Astrocyte (in vitro differentiated cells and primary cell): ENCODE results near the gene METTL9. TPM values are rescaled to one million over a fixed set of nuclear protein-coding genes. Genes with fewer than 3 reads are reported as not detected.

ENCODE experiments used
- DNase-seq: peaks from one replicate; pipeline ENCODE4 v3.0.0-alpha.2; 2010; ENCODE audit warnings: low read depth
- FAIRE-seq: peaks from 2 replicates; lab custom pipeline; 2011; peaks lifted over from hg19 to GRCh38; lab: Jason Lieb, UNC
- H2AFZ ChIP-seq: 2 replicates; pipeline ENCODE4 v1.6.0; 2012; ENCODE audit warnings: low read depth, low read length, inconsistent platforms
- H3K27ac ChIP-seq: 2 replicates; pipeline ENCODE4 v1.5.1; 2011; ENCODE audit warnings: low read depth, low read length, inconsistent platforms
- H3K27me3 ChIP-seq: 2 replicates; pipeline ENCODE4 v1.6.0; 2011; ENCODE audit warnings: low read length, inconsistent platforms; ENCODE audit not compliant: insufficient read depth
- H3K36me3 ChIP-seq: 2 replicates; pipeline ENCODE4 v1.5.1; 2011; ENCODE audit warnings: low read length, inconsistent platforms; ENCODE audit not compliant: insufficient read depth
- H3K4me1 ChIP-seq: 2 replicates; pipeline ENCODE4 v1.5.1; 2011; ENCODE audit warnings: low read length, inconsistent platforms; ENCODE audit not compliant: insufficient read depth
- H3K4me2 ChIP-seq: 2 replicates; pipeline ENCODE4 v1.6.0; 2012; ENCODE audit warnings: low read length, inconsistent platforms
- H3K4me3 ChIP-seq: 2 replicates; pipeline ENCODE4 v1.5.1; 2011; ENCODE audit warnings: low read depth, mild to moderate bottlenecking, low read length, inconsistent platforms; ENCODE audit not compliant: insufficient read depth
- H3K79me2 ChIP-seq: 2 replicates; pipeline ENCODE4 v1.6.0; 2012; ENCODE audit warnings: mild to moderate bottlenecking, low read length, inconsistent platforms; ENCODE audit not compliant: insufficient read depth
- H3K9ac ChIP-seq: 2 replicates; pipeline ENCODE4 v1.6.0; 2012; ENCODE audit warnings: mild to moderate bottlenecking, low read length, inconsistent platforms
- H3K9me3 ChIP-seq: 2 replicates; pipeline ENCODE4 v1.5.1; 2012; ENCODE audit warnings: low read depth, mild to moderate bottlenecking, low read length, inconsistent platforms; ENCODE audit not compliant: insufficient read depth
- H4K20me1 ChIP-seq: 2 replicates; pipeline ENCODE4 v1.6.0; 2012; ENCODE audit warnings: low read length, inconsistent platforms; ENCODE audit not compliant: insufficient read depth
- H3K27ac Mint-ChIP-seq: one replicate; pipeline ENCODE4 v1.8.0; 2021; ENCODE audit warnings: mild to moderate bottlenecking, mixed read lengths; ENCODE audit not compliant: unreplicated experiment
- H3K27me3 Mint-ChIP-seq: one replicate; pipeline ENCODE4 v1.8.0; 2021; ENCODE audit warnings: low read depth, mixed read lengths; ENCODE audit not compliant: unreplicated experiment
- H3K36me3 Mint-ChIP-seq: one replicate; pipeline ENCODE4 v1.8.0; 2021; ENCODE audit warnings: low read depth, mixed read lengths; ENCODE audit not compliant: unreplicated experiment
- H3K4me1 Mint-ChIP-seq: one replicate; pipeline ENCODE4 v1.8.0; 2021; ENCODE audit warnings: low read depth, mixed read lengths; ENCODE audit not compliant: unreplicated experiment
- H3K4me3 Mint-ChIP-seq: one replicate; pipeline ENCODE4 v1.8.0; 2021; ENCODE audit warnings: mild to moderate bottlenecking, moderate library complexity, mixed read lengths; ENCODE audit not compliant: unreplicated experiment
- H3K9me3 Mint-ChIP-seq: one replicate; pipeline ENCODE4 v1.8.0; 2021; ENCODE audit warnings: mild to moderate bottlenecking, mixed read lengths; ENCODE audit not compliant: unreplicated experiment
- EZH2 ChIP-seq: IDR thresholded peaks from 2 replicates; pipeline ENCODE4 v1.6.1; 2012; ENCODE audit warnings: mild to moderate bottlenecking, low read length, inconsistent platforms; ENCODE audit not compliant: insufficient read depth
- total RNA-seq: library from RNA; stranded (reverse); gene quantifications from 2 replicates; pipeline ENCODE4 v1.2.1, GENCODE V29; 2021
- TF ChIP-seq, protein P1 (sequence below): IDR thresholded peaks from 2 replicates; pipeline ENCODE4 v1.5.1; 2011; ENCODE audit warnings: low read depth, mild to moderate bottlenecking, inconsistent platforms, low read length, moderate library complexity; ENCODE audit not compliant: insufficient read depth

METTL9 gene
- total RNA-seq, 1 donor from 2014 or later = 88.1 TPM

DNA sequence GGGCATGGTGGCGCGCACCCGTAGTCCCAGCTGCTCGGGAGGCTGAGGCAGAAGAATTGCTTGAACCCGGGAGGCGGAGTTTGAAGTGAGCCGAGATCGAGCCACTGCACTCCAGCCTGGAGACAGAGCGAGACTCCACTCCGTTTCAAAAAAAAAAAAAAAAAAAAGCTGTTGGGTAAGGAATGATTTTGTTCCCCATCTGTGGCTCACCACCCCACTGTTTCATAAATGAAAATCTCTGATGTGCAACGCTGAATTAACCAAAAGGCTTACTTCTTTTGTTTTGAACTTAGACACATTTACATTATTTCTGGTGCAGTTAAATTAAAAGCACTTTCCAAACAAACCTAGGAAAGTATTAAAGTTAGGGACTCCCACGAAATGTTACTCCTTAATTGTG is 1.2 kb upstream of the METTL9 start:
- peaks cover 4% of the 10 kb centered on the region for H3K4me1 ChIP-seq
- H3K27me3 ChIP-seq = no peaks in the 10 kb centered on the region
- H3K4me2 ChIP-seq = peak overlapping the region; percentile 98
- Mint-ChIP-seq H3K4me3 (peak overlapping the region; percentile 89), H3K9me3 (no peaks in the 10 kb centered on the region), H3K4me1 (peaks cover 13% of the 10 kb centered on the region), H3K27me3 (no peaks in the 10 kb centered on the region), H3K36me3 (no peaks in the 10 kb centered on the region), H3K27ac (peak overlapping the region; percentile 51)
- no peaks in the 10 kb centered on the region for H3K36me3 ChIP-seq
- peak overlapping the region; percentile 99 for H2AFZ ChIP-seq
- H3K27ac ChIP-seq = no peak overlapping the region
- FAIRE-seq (no peak), DNase-seq (no peak)
- peak overlapping the region; percentile 94 for H3K4me3 ChIP-seq
- no peak for TF ChIP-seq EZH2
- TF ChIP-seq, protein P1, sequence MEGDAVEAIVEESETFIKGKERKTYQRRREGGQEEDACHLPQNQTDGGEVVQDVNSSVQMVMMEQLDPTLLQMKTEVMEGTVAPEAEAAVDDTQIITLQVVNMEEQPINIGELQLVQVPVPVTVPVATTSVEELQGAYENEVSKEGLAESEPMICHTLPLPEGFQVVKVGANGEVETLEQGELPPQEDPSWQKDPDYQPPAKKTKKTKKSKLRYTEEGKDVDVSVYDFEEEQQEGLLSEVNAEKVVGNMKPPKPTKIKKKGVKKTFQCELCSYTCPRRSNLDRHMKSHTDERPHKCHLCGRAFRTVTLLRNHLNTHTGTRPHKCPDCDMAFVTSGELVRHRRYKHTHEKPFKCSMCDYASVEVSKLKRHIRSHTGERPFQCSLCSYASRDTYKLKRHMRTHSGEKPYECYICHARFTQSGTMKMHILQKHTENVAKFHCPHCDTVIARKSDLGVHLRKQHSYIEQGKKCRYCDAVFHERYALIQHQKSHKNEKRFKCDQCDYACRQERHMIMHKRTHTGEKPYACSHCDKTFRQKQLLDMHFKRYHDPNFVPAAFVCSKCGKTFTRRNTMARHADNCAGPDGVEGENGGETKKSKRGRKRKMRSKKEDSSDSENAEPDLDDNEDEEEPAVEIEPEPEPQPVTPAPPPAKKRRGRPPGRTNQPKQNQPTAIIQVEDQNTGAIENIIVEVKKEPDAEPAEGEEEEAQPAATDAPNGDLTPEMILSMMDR = no peak
- H3K79me2 ChIP-seq = peaks cover 34% of the 10 kb centered on the region
- peaks cover 30% of the 10 kb centered on the region for H4K20me1 ChIP-seq
- no peak overlapping the region for H3K9ac ChIP-seq
- no peaks in the 10 kb centered on the region for H3K9me3 ChIP-seq

DNA sequence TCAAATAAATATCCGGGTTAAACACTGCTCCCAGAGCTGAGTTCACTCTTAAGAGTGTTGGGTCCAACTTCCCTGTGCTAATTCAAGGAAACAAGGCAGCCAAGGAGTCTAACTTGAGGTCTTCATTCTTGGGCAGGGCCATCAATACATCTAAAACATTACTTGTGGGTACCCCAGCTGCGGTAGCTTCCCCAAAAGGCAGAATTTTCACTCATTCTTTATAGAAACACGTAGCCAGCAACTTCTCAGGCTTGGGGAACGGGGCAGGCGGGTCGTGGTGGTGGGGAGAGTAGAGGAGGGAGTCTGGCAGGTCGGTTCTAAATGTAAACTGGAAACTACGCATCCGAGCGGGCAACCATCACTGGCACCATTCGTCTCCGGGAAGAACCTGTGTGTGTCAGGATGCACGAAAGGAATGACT is 666 bp upstream of the METTL9 start:
- Histone ChIP-seq H3K4me1 (peaks cover 4% of the 10 kb centered on the region), H3K79me2 (peaks cover 39% of the 10 kb centered on the region), H3K4me3 (peak overlapping the region; percentile 94), H4K20me1 (peaks cover 35% of the 10 kb centered on the region), H3K27me3 (no peaks in the 10 kb centered on the region), H3K36me3 (no peaks in the 10 kb centered on the region), H3K4me2 (peak overlapping the region; percentile 98), H3K9me3 (no peaks in the 10 kb centered on the region), H3K9ac (peak overlapping the region; percentile 95), H3K27ac (peak overlapping the region; percentile 86), H2AFZ (peak overlapping the region; percentile 99)
- no peak for TF ChIP-seq EZH2
- TF ChIP-seq, protein P1 = no peak
- H3K27me3 Mint-ChIP-seq = no peaks in the 10 kb centered on the region
- H3K9me3 Mint-ChIP-seq = no peaks in the 10 kb centered on the region
- FAIRE-seq (no peak), DNase-seq (no peak)
- peak overlapping the region; percentile 51 for H3K27ac Mint-ChIP-seq
- peak overlapping the region; percentile 89 for H3K4me3 Mint-ChIP-seq
- H3K36me3 Mint-ChIP-seq = no peaks in the 10 kb centered on the region
- peaks cover 14% of the 10 kb centered on the region for H3K4me1 Mint-ChIP-seq

GRCh38 chr16:21600031-21600773 is 825 bp downstream of the METTL9 start:
- H3K9me3 ChIP-seq = no peaks in the 10 kb centered on the region
- no peaks in the 10 kb centered on the region for H3K36me3 Mint-ChIP-seq
- H3K27me3 ChIP-seq = no peaks in the 10 kb centered on the region
- TF ChIP-seq, protein P1 = no peak
- no peak for TF ChIP-seq EZH2
- peak overlapping the region; percentile 93 for H3K4me3 Mint-ChIP-seq
- peaks cover 54% of the 10 kb centered on the region for H3K79me2 ChIP-seq
- H3K4me3 ChIP-seq = peak overlapping the region; percentile 94
- peaks cover 8% of the 10 kb centered on the region for H3K4me1 ChIP-seq
- no peaks in the 10 kb centered on the region for H3K27me3 Mint-ChIP-seq
- peak overlapping the region; percentile 95 for H3K9ac ChIP-seq
- H3K9me3 Mint-ChIP-seq = no peaks in the 10 kb centered on the region
- FAIRE-seq (no peak), DNase-seq (peak; percentile 34)
- peak overlapping the region; percentile 92 for H3K27ac Mint-ChIP-seq
- peak overlapping the region; percentile 98 for H3K4me2 ChIP-seq
- H4K20me1 ChIP-seq = peaks cover 50% of the 10 kb centered on the region
- H3K27ac ChIP-seq = peak overlapping the region; percentile 86
- no peaks in the 10 kb centered on the region for H3K36me3 ChIP-seq
- H2AFZ ChIP-seq = peak overlapping the region; percentile 99
- H3K4me1 Mint-ChIP-seq = peaks cover 24% of the 10 kb centered on the region
